Immature natural killer cell (primary cell): Measurements from ENCODE around the gene BLMH. TPM values are rescaled to one million over a fixed set of nuclear protein-coding genes. Genes with fewer than 3 reads are reported as not detected.
A peak's percentile ranks its signal among the peaks of the same experiment; 100 is the strongest.
"Not testable (repeated sequence)": the region's sequence is repeated elsewhere in the genome, so short reads cannot be mapped to it uniquely, and the experiment has no call there.

ENCODE experiments used
- DNase-seq, 3 donors: peaks; one replicate each; pipeline ENCODE4 v3.0.0; 2022; ENCODE audit warnings: mixed read lengths in 1 of 3
- H3K27ac Mint-ChIP-seq, 6 donors: one replicate each; pipeline ENCODE4 v1.8.0; 2020; ENCODE audit warnings: mixed read lengths in 6 of 6, mild to moderate bottlenecking in 5 of 6, inconsistent platforms in 4 of 6, moderate library complexity in 3 of 6
- H3K27me3 Mint-ChIP-seq, 3 donors: one replicate each; pipeline ENCODE4 v1.8.0; 2020 to 2021; ENCODE audit warnings: low read depth in 3 of 3, mild to moderate bottlenecking in 3 of 3, mixed read lengths in 3 of 3, moderate library complexity in 3 of 3, inconsistent platforms in 1 of 3
- H3K36me3 Mint-ChIP-seq, 3 donors: one replicate each; pipeline ENCODE4 v1.8.0; 2020; ENCODE audit warnings: mixed read lengths in 3 of 3, inconsistent platforms in 2 of 3, mild to moderate bottlenecking in 2 of 3
- H3K4me1 Mint-ChIP-seq, 2 donors: one replicate each; pipeline ENCODE4 v1.8.0; 2020; ENCODE audit warnings: inconsistent platforms in 2 of 2, mild to moderate bottlenecking in 2 of 2, mixed read lengths in 2 of 2, moderate library complexity in 1 of 2
- H3K4me3 Mint-ChIP-seq, 5 donors: one replicate each; pipeline ENCODE4 v1.8.0; 2020; ENCODE audit warnings: mild to moderate bottlenecking in 5 of 5, mixed read lengths in 5 of 5, inconsistent platforms in 3 of 5, moderate library complexity in 3 of 5
- H3K9me3 Mint-ChIP-seq, 6 donors: one replicate each; pipeline ENCODE4 v1.8.0; 2020; ENCODE audit warnings: mild to moderate bottlenecking in 6 of 6, mixed read lengths in 6 of 6, inconsistent platforms in 4 of 6, moderate library complexity in 3 of 6
- polyA plus RNA-seq, 3 donors: library from polyadenylated mRNA; unstranded; fragments of 300-500 nt; fragmentation: Illumina TruSeq; gene quantifications; one replicate each; pipeline ENCODE4 v1.2.3, GENCODE V29; 2021

The BLMH gene
- polyA plus RNA-seq, 3 donors from 2014 or later, result 17.2 to 31.3 (median 27.5) TPM

DNA sequence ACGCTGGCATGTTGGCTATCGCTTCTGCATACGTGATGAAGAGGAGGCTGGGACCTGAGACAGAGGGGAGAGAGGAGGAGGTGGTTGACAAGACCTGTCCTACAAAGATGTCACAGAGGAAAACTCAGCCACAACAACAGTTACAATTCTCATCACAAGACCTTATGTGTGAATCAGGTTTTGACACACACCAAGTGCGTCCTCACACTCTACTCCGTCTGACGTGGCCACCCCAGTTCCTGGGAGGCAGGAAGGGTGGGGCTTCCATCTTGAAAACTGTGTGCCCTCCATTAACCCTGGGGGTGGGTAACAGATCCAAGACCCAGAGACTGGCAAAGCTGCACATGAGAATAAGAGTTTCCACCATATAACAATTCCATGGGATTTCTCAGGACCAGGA, 80.4 kb downstream of the BLMH start:
- Mint-ChIP-seq H3K4me3 (peak overlapping the region in 4 of 5 donors; percentile 4 to 56 (median 36)), H3K36me3 (no peaks in the 10 kb centered on the region), H3K27me3 (peaks cover 0 to 8% (median 2%) of the 10 kb centered on the region in 3 donors), H3K9me3 (no peaks in the 10 kb centered on the region), H3K4me1 (peaks cover 19 to 30% of the 10 kb centered on the region in 2 donors), H3K27ac (peak overlapping the region; percentile 28 to 91 (median 79))
- DNase-seq, result peak; percentile 63 to 65 (median 64)

DNA sequence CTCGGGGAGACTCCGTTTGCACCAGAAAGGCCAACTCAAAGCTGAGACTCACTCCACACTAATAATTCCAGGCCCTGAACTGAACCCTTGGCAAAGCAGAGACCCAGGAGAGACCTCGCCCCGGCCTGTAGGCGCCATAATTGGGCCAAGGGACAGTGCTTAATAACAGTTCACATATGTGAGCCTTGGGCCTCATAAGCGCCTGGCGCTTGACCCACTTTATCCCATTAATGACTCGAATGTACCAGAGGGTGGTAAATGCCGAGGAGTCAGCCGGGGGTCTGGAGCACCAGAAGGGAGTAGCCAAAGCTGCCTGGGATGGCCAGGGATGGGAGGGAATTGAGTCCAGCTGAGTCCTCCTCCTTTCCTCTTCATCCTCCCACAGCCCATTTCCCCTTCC, 80.8 kb downstream of the BLMH start:
- H3K9me3 Mint-ChIP-seq, result no peaks in the 10 kb centered on the region
- peak overlapping the region in 5 of 6 donors; percentile 28 to 91 (median 84) for H3K27ac Mint-ChIP-seq
- H3K4me1 Mint-ChIP-seq, result peaks cover 19 to 30% of the 10 kb centered on the region in 2 donors

DNA sequence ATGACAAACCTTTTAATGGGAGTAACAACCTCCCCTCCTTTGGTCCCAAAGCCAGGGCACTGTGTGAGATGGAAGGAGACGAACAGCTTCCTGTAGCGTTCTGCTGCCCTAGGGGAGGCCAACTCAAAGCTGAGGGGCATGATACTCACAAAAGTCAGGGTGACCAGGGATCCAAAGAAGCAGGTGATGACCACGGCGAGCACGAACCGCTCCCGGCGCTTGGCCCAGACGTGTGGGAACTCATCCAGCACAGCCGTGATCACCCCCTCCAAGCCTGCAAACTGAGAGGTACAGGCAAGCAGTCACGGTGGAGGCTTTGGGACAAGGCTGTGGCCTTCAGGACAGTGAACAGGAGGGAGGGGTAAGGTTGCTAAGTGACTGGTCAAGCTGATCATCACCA, 81.4 kb downstream of the BLMH start:
- Mint-ChIP-seq H3K36me3 (no peaks in the 10 kb centered on the region), H3K4me1 (peaks cover 19 to 30% of the 10 kb centered on the region in 2 donors), H3K27me3 (peaks cover 0 to 10% (median 4%) of the 10 kb centered on the region in 3 donors), H3K27ac (peak overlapping the region in 5 of 6 donors; percentile 28 to 91 (median 84)), H3K4me3 (peak overlapping the region in 2 of 5 donors; percentile 28 to 56), H3K9me3 (no peaks in the 10 kb centered on the region)
- no peak for DNase-seq

More for the DNA sequence above, 80.8 kb downstream of the BLMH start:
- H3K36me3 Mint-ChIP-seq, result no peaks in the 10 kb centered on the region
- peaks cover 0 to 8% (median 2%) of the 10 kb centered on the region in 3 donors for H3K27me3 Mint-ChIP-seq
- no peak for DNase-seq
- peak overlapping the region in 4 of 5 donors; percentile 28 to 56 (median 36) for H3K4me3 Mint-ChIP-seq

DNA sequence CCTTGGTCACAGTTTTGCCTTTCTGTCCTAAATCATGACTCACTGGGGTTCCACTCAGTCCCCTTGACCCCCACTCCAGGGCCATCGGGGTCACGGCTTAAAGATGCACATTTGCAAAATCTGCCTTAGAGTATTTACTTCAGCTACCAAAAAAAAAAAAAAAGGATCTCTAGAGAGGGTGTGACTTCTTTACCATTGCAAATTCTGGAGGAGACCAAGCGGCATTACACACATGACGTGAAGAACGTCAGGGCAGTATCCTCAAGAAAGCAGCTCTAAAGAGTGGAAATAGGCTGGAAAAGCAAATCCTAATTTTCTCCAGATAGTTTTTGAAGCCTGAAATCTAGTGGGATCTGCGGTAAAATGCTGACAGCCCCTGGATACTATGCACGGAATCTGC, 81.8 kb downstream of the BLMH start:
- no peaks in the 10 kb centered on the region for H3K36me3 Mint-ChIP-seq
- no peaks in the 10 kb centered on the region for H3K9me3 Mint-ChIP-seq
- no peak for DNase-seq
- peak overlapping the region in 4 of 6 donors; percentile 19 to 86 (median 39) for H3K27ac Mint-ChIP-seq
- H3K4me1 Mint-ChIP-seq, result peaks cover 19 to 30% of the 10 kb centered on the region in 2 donors
- H3K27me3 Mint-ChIP-seq, result peaks cover 0 to 10% (median 5%) of the 10 kb centered on the region in 3 donors
- no peak overlapping the region for H3K4me3 Mint-ChIP-seq

DNA sequence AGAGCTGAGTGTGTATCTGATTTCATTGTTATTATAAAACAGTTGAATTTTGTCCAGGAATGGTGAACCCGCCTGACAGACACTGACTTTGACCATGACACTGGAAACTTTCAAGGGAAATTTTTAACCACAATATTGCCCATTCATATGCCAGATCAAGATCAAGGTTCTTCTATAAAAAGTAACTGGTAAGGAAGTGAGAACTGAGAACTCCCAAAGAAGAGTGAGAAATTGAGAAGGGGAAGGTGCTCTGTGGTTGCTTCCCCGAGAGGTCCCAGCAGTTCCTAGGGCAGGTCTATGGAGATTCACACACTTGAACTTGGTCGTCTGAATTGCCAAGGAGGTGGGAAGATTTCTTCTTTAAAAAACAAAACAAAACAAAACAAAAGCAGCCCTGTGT, 83.5 kb downstream of the BLMH start:
- Mint-ChIP-seq H3K9me3 (no peaks in the 10 kb centered on the region), H3K36me3 (no peaks in the 10 kb centered on the region), H3K27ac (peak overlapping the region in 4 of 6 donors; percentile 18 to 65 (median 42)), H3K4me3 (no peak overlapping the region), H3K4me1 (peaks cover 19 to 30% of the 10 kb centered on the region in 2 donors), H3K27me3 (peaks cover 5 to 8% (median 8%) of the 10 kb centered on the region in 3 donors)
- no peak for DNase-seq

DNA sequence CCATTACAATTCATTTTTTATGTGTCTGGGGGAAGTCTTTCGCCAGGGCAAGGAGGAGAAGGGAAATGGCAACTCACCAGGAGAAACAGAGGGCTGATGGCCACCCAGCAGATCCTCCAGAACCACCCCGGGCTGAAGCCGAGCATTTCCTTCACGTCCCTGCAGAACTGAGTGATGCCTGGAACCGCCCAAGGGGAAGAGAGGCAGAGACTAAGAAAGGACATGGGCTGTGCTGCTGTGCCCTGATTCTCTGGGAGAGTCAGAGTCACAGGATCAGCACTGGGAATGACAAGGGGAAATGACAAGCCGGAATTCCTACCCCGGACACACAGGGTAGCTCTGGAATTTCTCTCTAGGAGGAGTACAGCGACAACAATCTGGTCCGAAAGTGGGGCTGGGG, 84.1 kb downstream of the BLMH start:
- H3K36me3 Mint-ChIP-seq, result no peaks in the 10 kb centered on the region
- no peak for DNase-seq
- H3K4me1 Mint-ChIP-seq, result peaks cover 19 to 30% of the 10 kb centered on the region in 2 donors
- H3K9me3 Mint-ChIP-seq, result no peaks in the 10 kb centered on the region
- H3K27ac Mint-ChIP-seq, result peak overlapping the region in 3 of 6 donors; percentile 8 to 65 (median 59)
- peaks cover 5 to 13% (median 8%) of the 10 kb centered on the region in 3 donors for H3K27me3 Mint-ChIP-seq
- no peak overlapping the region for H3K4me3 Mint-ChIP-seq

DNA sequence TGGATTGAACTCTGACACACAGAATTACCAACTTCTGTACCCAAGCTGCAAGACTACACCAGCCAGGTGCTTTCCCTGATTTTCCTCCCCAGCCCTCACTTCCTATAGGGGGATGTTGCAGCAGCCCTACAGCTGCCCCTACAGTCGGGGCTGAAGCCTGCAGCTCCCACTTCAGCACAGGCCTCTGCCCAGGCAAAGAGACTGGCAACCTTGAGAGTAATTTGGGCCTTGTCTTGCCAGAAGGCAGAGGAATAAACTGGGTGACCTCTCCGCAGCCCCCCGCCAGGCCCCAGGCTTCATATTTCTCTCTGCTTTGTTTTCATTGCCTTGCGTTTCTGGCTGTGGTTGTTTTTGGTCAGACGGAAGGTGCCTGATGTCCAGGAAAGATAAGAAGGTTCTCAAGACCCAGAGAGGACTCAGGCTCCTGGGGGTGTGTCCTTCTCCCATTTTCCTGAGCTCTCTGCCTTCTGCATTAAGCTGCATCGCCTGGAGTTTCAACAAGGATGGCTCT, 88.2 kb downstream of the BLMH start:
- DNase-seq, result no peak
- Mint-ChIP-seq H3K27ac (no peak overlapping the region), H3K4me1 (peaks cover 0 to 5% of the 10 kb centered on the region in 2 donors), H3K36me3 (no peaks in the 10 kb centered on the region), H3K9me3 (no peaks in the 10 kb centered on the region), H3K4me3 (no peak overlapping the region), H3K27me3 (peaks cover 5 to 16% (median 7%) of the 10 kb centered on the region in 3 donors)

DNA sequence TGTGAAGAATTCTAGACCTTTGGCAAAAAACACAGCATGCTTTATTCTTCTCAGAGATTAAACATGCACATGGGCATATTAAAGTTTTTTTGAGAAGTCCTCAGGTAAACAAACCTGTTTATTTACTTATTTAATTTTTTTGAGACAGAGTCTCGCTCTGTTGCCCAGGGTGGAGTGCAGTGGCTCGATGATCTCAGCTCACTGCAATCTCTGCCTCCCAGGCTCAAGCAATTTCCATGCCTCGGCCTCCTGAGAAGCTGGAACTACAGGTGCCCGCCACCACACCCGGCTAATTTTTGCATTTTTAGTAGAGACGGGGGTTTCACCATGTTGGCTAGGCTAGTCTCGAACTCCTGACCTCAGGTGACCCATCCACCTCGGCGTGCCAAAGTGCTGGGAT, 91.1 kb downstream of the BLMH start:
- H3K27me3 Mint-ChIP-seq, result peaks cover 4 to 16% (median 5%) of the 10 kb centered on the region in 3 donors
- not testable (repeated sequence) for H3K4me3 Mint-ChIP-seq, H3K9me3 Mint-ChIP-seq, DNase-seq, H3K27ac Mint-ChIP-seq, H3K36me3 Mint-ChIP-seq, H3K4me1 Mint-ChIP-seq

DNA sequence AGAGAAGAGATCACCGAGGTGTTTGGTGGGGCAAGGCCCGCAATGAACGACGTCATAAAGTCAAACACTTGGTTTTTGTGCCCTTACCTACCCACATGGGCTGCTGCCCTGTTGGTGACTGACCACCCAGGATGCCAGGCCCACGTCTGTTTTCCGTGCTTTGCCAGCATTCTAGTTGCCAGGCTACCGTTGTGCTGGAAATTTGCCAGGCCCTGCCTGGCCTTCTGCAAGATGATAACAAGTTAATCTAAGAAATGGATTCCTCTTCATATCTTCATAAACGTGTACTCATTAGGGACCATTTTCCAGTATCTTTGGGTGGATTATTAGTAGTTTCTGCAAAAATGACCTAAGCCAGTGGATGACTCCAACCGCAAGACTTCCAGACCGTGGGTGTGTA, 91.6 kb downstream of the BLMH start:
- H3K4me3 Mint-ChIP-seq, result no peak overlapping the region
- no peaks in the 10 kb centered on the region for H3K9me3 Mint-ChIP-seq
- no peak overlapping the region for H3K27ac Mint-ChIP-seq
- no peaks in the 10 kb centered on the region for H3K36me3 Mint-ChIP-seq
- no peaks in the 10 kb centered on the region for H3K4me1 Mint-ChIP-seq
- no peak for DNase-seq
- H3K27me3 Mint-ChIP-seq, result peaks cover 2 to 16% (median 3%) of the 10 kb centered on the region in 3 donors

DNA sequence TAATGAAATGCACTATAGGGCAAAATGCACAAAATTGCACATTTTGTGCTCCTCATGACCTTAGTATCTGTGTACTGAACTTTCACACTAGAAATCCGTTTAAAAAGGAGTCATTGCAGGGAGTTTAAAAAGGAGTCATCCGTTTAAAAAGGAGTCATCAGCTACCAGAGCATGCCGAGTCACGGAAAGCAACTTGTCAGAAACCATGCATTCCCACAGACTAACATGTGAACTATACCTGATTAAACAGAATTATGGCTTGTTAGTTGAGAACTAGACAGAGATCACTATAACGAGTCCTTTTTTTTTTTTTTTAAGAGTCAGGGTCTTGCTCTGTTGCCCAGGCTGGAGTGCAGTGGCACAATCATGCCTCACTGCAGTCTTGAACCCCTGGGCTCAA, 92.1 kb downstream of the BLMH start:
- H3K36me3 Mint-ChIP-seq, result no peaks in the 10 kb centered on the region
- no peak overlapping the region for H3K27ac Mint-ChIP-seq
- H3K9me3 Mint-ChIP-seq, result no peaks in the 10 kb centered on the region
- DNase-seq, result no peak
- H3K4me3 Mint-ChIP-seq, result no peak overlapping the region
- peaks cover 2 to 15% (median 3%) of the 10 kb centered on the region in 3 donors for H3K27me3 Mint-ChIP-seq
- H3K4me1 Mint-ChIP-seq, result no peaks in the 10 kb centered on the region

Other genes with a start within 250 kb of the BLMH start
- 10 to 100 TPM in 2 of 3 donors, 1 to 10 TPM in 1; 5.0 to 38.8 (median 14.3) TPM for gene NSRP1, start 175.1 kb downstream of the BLMH start, polyA plus RNA-seq
- under 1 TPM in 2 of 3 donors, not detected in 1; 0.12 to 0.34 TPM for gene SLC6A4, start 56.2 kb downstream of the BLMH start, polyA plus RNA-seq
- gene TMIGD1, start 42.1 kb upstream of the BLMH start, polyA plus RNA-seq, result not detected
- 10 to 100 TPM; 22.0 to 37.4 (median 24.8) TPM for gene CPD, start 87.0 kb upstream of the BLMH start, polyA plus RNA-seq
- 10 to 100 TPM; 28.1 to 56.8 (median 52.5) TPM for gene GOSR1, start 185.5 kb upstream of the BLMH start, polyA plus RNA-seq